CD4-positive, alpha-beta T cell treated with Interleukin-6 at 100 ng/mL for 8 hours (primary cell): ENCODE results near the gene FAAH.
A peak's percentile ranks its signal among the peaks of the same experiment; 100 is the strongest.

Experiments
- DNase-seq: peaks from one replicate; pipeline ENCODE4 v3.0.0-alpha.2; 2020; ENCODE audit warnings: mixed read lengths, low spot score

FAAH gene

GRCh38 chr1:46422261-46422871, 28.2 kb downstream of the FAAH start:
- peak; percentile 22 for DNase-seq

- DNase-seq: no peak
Measured at GRCh38 chr1:46423574-46424240, 29.6 kb downstream of the FAAH start.

- no peak for DNase-seq
Measured at GRCh38 chr1:46424730-46425129, 30.6 kb downstream of the FAAH start.

GRCh38 chr1:46425726-46426125, 31.6 kb downstream of the FAAH start:
- DNase-seq: no peak

GRCh38 chr1:46427541-46427940, 33.4 kb downstream of the FAAH start:
- DNase-seq: no peak

- no peak for DNase-seq
Measured at GRCh38 chr1:46429436-46429835, 35.3 kb downstream of the FAAH start.

GRCh38 chr1:46431695-46432094, 37.6 kb downstream of the FAAH start:
- no peak for DNase-seq

- DNase-seq: no peak
Measured at GRCh38 chr1:46432781-46433327, 38.7 kb downstream of the FAAH start.

GRCh38 chr1:46434358-46434757, 40.2 kb downstream of the FAAH start:
- DNase-seq: no peak

GRCh38 chr1:46436844-46437243, 42.7 kb downstream of the FAAH start:
- no peak for DNase-seq

GRCh38 chr1:46437723-46438122, 43.6 kb downstream of the FAAH start:
- DNase-seq: no peak

GRCh38 chr1:46438346-46438745, 44.2 kb downstream of the FAAH start:
- DNase-seq: no peak

GRCh38 chr1:46440478-46440877, 46.4 kb downstream of the FAAH start:
- no peak for DNase-seq

- DNase-seq: peak; percentile 60
Measured at GRCh38 chr1:46442317-46443161, 48.4 kb downstream of the FAAH start.

- no peak for DNase-seq
Measured at GRCh38 chr1:46444466-46444865, 50.3 kb downstream of the FAAH start.

- DNase-seq: no peak
Measured at GRCh38 chr1:46445773-46446256, 51.7 kb downstream of the FAAH start.

GRCh38 chr1:46446646-46447498, 52.8 kb downstream of the FAAH start:
- DNase-seq: peak; percentile 61

GRCh38 chr1:46447499-46448108, 53.5 kb downstream of the FAAH start:
- no peak for DNase-seq

- no peak for DNase-seq
Measured at GRCh38 chr1:46448109-46448911, 54.2 kb downstream of the FAAH start.
